Hematopoietic multipotent progenitor cell treated with erythropoietin and hydrocortisone succinate and interleukin-3 and kit ligand, for 15 days (in vitro differentiated cells): ENCODE measurements around the gene KLK1.
"Not testable (repeated sequence)": the region's sequence is repeated elsewhere in the genome, so short reads cannot be mapped to it uniquely, and the experiment has no call there.

ENCODE experiments used
- DNase-seq: peaks from one replicate; pipeline ENCODE4 v3.0.0-alpha.2; 2015; ENCODE audit warnings: low spot score

The KLK1 gene

GRCh38 chr19:50814883-50815282 is 8.7 kb downstream of the KLK1 start:
- DNase-seq = no peak

- no peak for DNase-seq
These were observed 11.1 kb downstream of the KLK1 start for GRCh38 chr19:50812474-50812873.

GRCh38 chr19:50811622-50812238 is 11.9 kb downstream of the KLK1 start:
- DNase-seq = not testable (repeated sequence)

GRCh38 chr19:50808856-50809255 is 14.7 kb downstream of the KLK1 start:
- no peak for DNase-seq

GRCh38 chr19:50804420-50805272 is 18.9 kb downstream of the KLK1 start:
- DNase-seq = peak; percentile 96

- peak; percentile 15 for DNase-seq
These were observed 19.8 kb downstream of the KLK1 start for GRCh38 chr19:50803633-50804419.

- no peak for DNase-seq
These were observed 22.5 kb downstream of the KLK1 start for GRCh38 chr19:50801107-50801506.

GRCh38 chr19:50799547-50799851 is 24.1 kb downstream of the KLK1 start:
- no peak for DNase-seq

- DNase-seq = no peak
These were observed 24.7 kb downstream of the KLK1 start for GRCh38 chr19:50798659-50799546.

- DNase-seq = no peak
These were observed 25.6 kb downstream of the KLK1 start for GRCh38 chr19:50797781-50798658.

GRCh38 chr19:50797429-50797780 is 26.2 kb downstream of the KLK1 start:
- no peak for DNase-seq

- no peak for DNase-seq
These were observed 26.8 kb downstream of the KLK1 start for GRCh38 chr19:50796634-50797428.

GRCh38 chr19:50796128-50796633 is 27.4 kb downstream of the KLK1 start:
- no peak for DNase-seq

- DNase-seq = no peak
These were observed 27.9 kb downstream of the KLK1 start for GRCh38 chr19:50795664-50796073.

GRCh38 chr19:50794876-50795663 is 28.5 kb downstream of the KLK1 start:
- DNase-seq = no peak

GRCh38 chr19:50794074-50794875 is 29.3 kb downstream of the KLK1 start:
- no peak for DNase-seq

- DNase-seq = no peak
These were observed 30.0 kb downstream of the KLK1 start for GRCh38 chr19:50793558-50794065.
